Measurements from ENCODE around the gene RAC3. TPM values are rescaled to one million over a fixed set of nuclear protein-coding genes. Genes with fewer than 3 reads are reported as not detected.

RAC3 gene
- total and polyA plus RNA-seq, 2 of the 8 experiments (the other 6 are each of a cell fraction or from before 2014, with no cell fraction given), result 177 to 299 TPM

DNA sequence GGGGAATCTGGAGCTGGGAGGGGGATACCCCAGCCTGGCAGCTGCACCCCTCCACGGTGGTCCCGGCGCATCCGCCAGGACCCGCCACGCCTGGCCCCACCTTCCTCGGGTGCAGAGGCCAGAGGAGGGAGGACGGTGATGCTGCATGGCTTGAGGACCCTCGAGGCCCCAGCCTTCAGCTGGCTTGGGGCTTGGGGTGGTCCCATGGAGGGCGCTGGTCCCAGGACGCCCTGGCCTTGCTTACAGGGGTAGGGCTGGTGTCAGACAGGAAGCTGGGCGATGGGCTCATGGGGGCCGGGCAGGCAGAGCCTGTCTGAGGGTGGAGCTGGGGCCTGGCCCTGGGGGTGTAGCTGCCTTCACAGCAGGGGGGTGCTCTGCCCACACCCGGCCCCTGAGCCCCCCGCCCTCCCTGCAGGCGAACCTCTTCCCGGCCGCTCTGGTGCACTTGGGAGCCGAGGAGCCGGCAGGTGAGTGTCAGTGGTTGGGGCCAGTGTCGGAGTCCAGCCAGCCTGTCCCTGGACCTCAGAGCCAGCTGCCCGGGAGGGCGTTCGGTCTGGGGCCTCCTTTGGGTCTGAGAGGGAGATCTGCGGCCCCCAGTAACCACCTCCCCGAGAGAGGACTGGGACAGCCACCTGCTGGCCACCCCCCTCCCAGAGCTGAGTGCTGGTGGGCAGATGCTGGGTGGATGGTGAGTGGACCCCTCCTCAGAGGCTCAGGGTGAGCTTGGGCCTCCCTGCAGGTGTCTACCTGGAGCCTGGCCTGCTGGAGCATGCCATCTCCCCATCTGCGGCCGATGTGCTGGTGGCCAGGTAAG, 15.2 kb upstream of the RAC3 start:
- H3K27me3 ChIP-seq (replicated peaks in 1 of 4; ENCODE audit: control insufficient read depth in 3 of 4, extremely low read depth in 1 of 4, insufficient read depth in 3 of 4, low read length in 3 of 4), result no peaks in the 10 kb centered on the region
- peaks cover 9 to 18% of the 10 kb centered on the region in 2 experiments for H4K20me1 ChIP-seq (replicated peaks in 1 of 2; ENCODE audit: control insufficient read depth in 1 of 2, insufficient read depth in 2 of 2, low read length in 2 of 2)
- no peak overlapping the region for H3K18ac ChIP-seq (ENCODE audit: extremely low read depth, low read length)
- H3K36me3 ChIP-seq (ENCODE audit: control insufficient read depth in 2 of 4, insufficient read depth in 4 of 4, low read length in 3 of 4), result no peaks in the 10 kb centered on the region; a peak in 2 of 8 replicates
- no peak overlapping the region for H3K27ac ChIP-seq (ENCODE audit: low read depth, low read length)
- no peak overlapping the region for H3K4me3 ChIP-seq (ENCODE audit: extremely low read depth in 1 of 4, insufficient read depth in 2 of 4, low read depth in 3 of 4, low read length in 4 of 4)
- no peak overlapping the region for H3K9ac ChIP-seq (replicated peaks in 1 of 4; ENCODE audit: extremely low read depth in 1 of 4, low read depth in 3 of 4, low read length in 3 of 4)
- H3K79me1 ChIP-seq (ENCODE audit: low read depth, low read length), result no peaks in the 10 kb centered on the region
- CTCF ChIA-PET (ENCODE audit: partially characterized antibody), result interaction anchor here (1.1 to 2.7 kb wide), 6 partner anchors 11 to 146 kb away, joined by 3 to 20 read pairs (median 5); partner anchors contain the start of gene RAC3
- H2BK20ac ChIP-seq (ENCODE audit: low read length), result no peak overlapping the region
- H3K4ac ChIP-seq (replicated peaks; ENCODE audit: insufficient read length, low read depth, low read length), result no peak overlapping the region
- H4K5ac ChIP-seq (ENCODE audit: insufficient read length, low read depth, low read length), result no peak overlapping the region
- H4K91ac ChIP-seq (replicated peaks; ENCODE audit: insufficient read length, low read length), result no peak overlapping the region
- H2AFZ ChIP-seq (ENCODE audit: low read length), result no peak overlapping the region
- FAIRE-seq (no peak), DNase-seq (ENCODE audit: low read depth in 1 of 2, low spot score in 2 of 2) (no peak)
- 0 out of 4 replicates have a peak, but pooled peaks cover 0 to under 1% of the 10 kb centered on the region in 2 experiments for H3K79me2 ChIP-seq (ENCODE audit: control insufficient read depth in 1 of 2, insufficient read depth in 2 of 2, low read length in 2 of 2)
- peaks cover 0 to under 1% (median 0%) of the 10 kb centered on the region in 4 experiments; a peak in 2 of 7 replicates for H3K4me1 ChIP-seq (replicated peaks in 1 of 4; ENCODE audit: control insufficient read depth in 3 of 4, insufficient read depth in 4 of 4, low read length in 3 of 4)
- TF ChIP-seq SP1 (IDR thresholded peaks at IDR 0.05; ENCODE audit: low read depth, low read length), result no peak
- TF ChIP-seq PHF8 (conservative IDR thresholded peaks at IDR 0.05; ENCODE audit: low read depth, low read length), result no peak
- TF ChIP-seq NANOG (IDR thresholded peaks at IDR 0.05; ENCODE audit: insufficient read depth, low read depth, low read length, poor library complexity, severe bottlenecking), result no peak
- TF ChIP-seq RBBP5 (IDR thresholded peaks at IDR 0.05; ENCODE audit: borderline replicate concordance, low read depth, low read length), result no peak
- no peak for TF ChIP-seq HDAC6 (IDR thresholded peaks at IDR 0.05; ENCODE audit: low read depth, low read length)
- no peak overlapping the region for H2BK120ac ChIP-seq (replicated peaks; ENCODE audit: low read depth, low read length)
- H3K9me3 ChIP-seq (ENCODE audit: insufficient read depth in 2 of 2, low read depth in 1 of 2, low read length in 1 of 2), result no peaks in the 10 kb centered on the region
- no peak overlapping the region for H2BK12ac ChIP-seq (ENCODE audit: low read depth, low read length)
- H4K8ac ChIP-seq (ENCODE audit: extremely low read depth, insufficient read depth, low read length), result peak overlapping the region; percentile 65
- POLR2A ChIA-PET (ENCODE audit: partially characterized antibody), result interaction anchor here (0.7 to 2.2 kb wide), 10 partner anchors 8 to 127 kb away, joined by 3 to 9 read pairs (median 4); partner anchors contain the start of gene FASN
- 88% methylated on average over 20 of the region's 28 CpGs; no CpG with 5 or more reads in 1 of the 2 experiments for WGBS, 2 experiments (ENCODE audit: extremely low coverage in 1 of 2, insufficient coverage in 1 of 2, insufficient read length in 1 of 2, insufficient replicate concordance in 2 of 2, low coverage in 1 of 2, low lambda C conversion rate in 2 of 2, missing lambda C conversion rate in 1 of 2)
- no peak overlapping the region for H2AK5ac ChIP-seq (ENCODE audit: low read depth, low read length)
- no peak overlapping the region for H3K23ac ChIP-seq (ENCODE audit: insufficient read length)
- H3K56ac ChIP-seq (replicated peaks; ENCODE audit: insufficient read length, low read depth, low read length), result no peak overlapping the region
- H2BK5ac ChIP-seq (ENCODE audit: low read depth, low read length), result no peak overlapping the region; the same call in 1 of the 2 replicates
- H3K4me2 ChIP-seq (ENCODE audit: insufficient read depth in 1 of 2, low read depth in 2 of 2, low read length in 2 of 2), result no peak overlapping the region
- H3K14ac ChIP-seq (ENCODE audit: insufficient read length), result no peak overlapping the region
- no peaks in the 10 kb centered on the region for H3K23me2 ChIP-seq (ENCODE audit: low read depth, low read length)
- no peak overlapping the region for H2BK15ac ChIP-seq (ENCODE audit: low read length)

All from H1 (cell line).